Heart left ventricle (tissue), 16 donors: ENCODE data around the gene ARHGAP15. TPM values are rescaled to one million over a fixed set of nuclear protein-coding genes. Genes with fewer than 3 reads are reported as not detected.

Source experiments
- ATAC-seq, 4 donors: fragments of 200-7000 bp; cut with Tn5 transposase; one replicate each; pipeline ENCODE4 v1.9.1; 2020 to 2022; ENCODE audit warnings: moderate library complexity in 4 of 4, mild to moderate bottlenecking in 3 of 4, moderate number of reproducible peaks in 1 of 4
- DNase-seq, 5 donors: peaks; one replicate each; pipeline ENCODE4 v3.0.0-alpha.2; 2020
- H3K27ac ChIP-seq, 12 donors: fragments of 200-600 bp; sonication (generic) in 4 of 12; one replicate each; pipeline versions ENCODE4 v1.5.0 to v1.8.0; 2016 to 2022; ENCODE audit warnings: mild to moderate bottlenecking in 2 of 12
- H3K27me3 ChIP-seq, 9 donors: fragments of 200-600 bp; sonication (generic) in 2 of 9; one replicate each; pipeline versions ENCODE4 v1.5.1 to v1.8.0; 2016 to 2022; ENCODE audit warnings: mild to moderate bottlenecking in 3 of 9
- H3K36me3 ChIP-seq, 9 donors: fragments of 200-600 bp; sonication (generic) in 2 of 9; one replicate each; pipeline versions ENCODE4 v1.5.0 to v1.8.0; 2018 to 2022; ENCODE audit warnings: mild to moderate bottlenecking in 2 of 9
- H3K4me1 ChIP-seq, 12 donors: fragments of 200-600 bp; sonication (generic) in 4 of 12; one replicate each; pipeline versions ENCODE4 v1.5.0 to v1.8.0; 2016 to 2022; ENCODE audit warnings: mild to moderate bottlenecking in 3 of 12
- H3K4me3 ChIP-seq, 12 donors: fragments of 200-600 bp; sonication (generic) in 4 of 12; one replicate each; pipeline versions ENCODE4 v1.5.0 to v1.8.0; 2017 to 2022; ENCODE audit warnings: mild to moderate bottlenecking in 9 of 12, moderate library complexity in 4 of 12
- H3K9me3 ChIP-seq, 12 donors: fragments of 200-600 bp; sonication (generic) in 4 of 12; one replicate each; pipeline versions ENCODE4 v1.5.0 to v1.8.0; 2016 to 2022; ENCODE audit warnings: mild to moderate bottlenecking in 1 of 12
- POLR2A ChIP-seq, 2 donors: fragments of 450-650 bp; IDR thresholded peaks; one replicate each; pipeline ENCODE4 v1.6.1; 2017; ENCODE audit warnings: antibody characterized with exemption in 2 of 2, mild to moderate bottlenecking in 2 of 2, moderate library complexity in 2 of 2
- WGBS, 4 donors: extraction: QIAGEN DNeasy Blood & Tissue Kit in 2 of 4; methylation state at CpG; one replicate each; pipeline versions ENCODE4 v1.1.5 to v1.1.7; 2013 to 2018; 5-methylcytosine and 5-hydroxymethylcytosine counted together
- intact Hi-C, 10 donors: fragments of 100-400 bp; cut with DNase I; formaldehyde crosslinking; loops; one replicate each; pipeline versions ENCODE4 v1.11.1 to v1.14.2; 2022
- polyA plus RNA-seq, 2 donors: library from polyadenylated mRNA; stranded (reverse); fragments of 200-250 nt; gene quantifications; one replicate each; pipeline ENCODE4 v1.2.3, GENCODE V29; 2013
- total RNA-seq, 9 donors: library from RNA; depleted of rRNA in 2 of 9; stranded (reverse); fragments of >200 nt in 2 of 9; fragmentation: NEBNext Ultra II Directional in 3 of 9; extraction: Animal tissue kit (Norgen Biotek cat#: 25700) in 3 of 9; gene quantifications; one replicate each; pipeline versions ENCODE4 v1.1.0 to v1.2.4, GENCODE V29; 2016 to 2023
- TF ChIP-seq, protein P1 (sequence below), 12 donors: fragments of 200-600 bp; sonication (generic) in 4 of 12; IDR thresholded peaks; one replicate each; pipeline versions ENCODE4 v1.5.0 to v1.8.0; 2018 to 2022; ENCODE audit warnings: antibody characterized with exemption in 12 of 12, mild to moderate bottlenecking in 5 of 12
- donor health status: ischemic (EF 13 %, LVEDD 7.1; RV severe dilation, severe dysfunction).
- donor health status: healthy with polysubstance abuse.
- donor health status: DM: no; HTN: yes; CAD: no.
- donor health status: DM: no; HTN: no; CAD: no.
- donor health status: ischemic (EF 25% LVEDD 6.9; RV normal size, moderate dysfunction).
- donor health status: ischemic (EF 25% LVEDD 5.7; RV mildly dilated, moderate dysfunction).
- donor health status: healthy.
- donor health status: DM: yes; HTN: yes; CAD: no.
- donor health status: ischemic (EF 35%, LVEDD 5.7; RV mildly dilated, moderate dysfunction).
- donor health status: nonischemic (EF 11% LVEDD 7.7; RV severe dilation, severe dysfunction).
- donor health status: DM: yes; HTN: yes; CAD: no.
- donor health status: PGD.
- donor health status: ischemic (EF 29% LVEDD 5.4; RV normal size, mild dysfunction).
- donor health status: nonischemic (EF 23%, LVEDD 6.1; RV moderate dilation, normal function).

Gene ARHGAP15
- total and polyA plus RNA-seq, 11 donors: 1.3 to 8.7 (median 3.3) TPM

DNA sequence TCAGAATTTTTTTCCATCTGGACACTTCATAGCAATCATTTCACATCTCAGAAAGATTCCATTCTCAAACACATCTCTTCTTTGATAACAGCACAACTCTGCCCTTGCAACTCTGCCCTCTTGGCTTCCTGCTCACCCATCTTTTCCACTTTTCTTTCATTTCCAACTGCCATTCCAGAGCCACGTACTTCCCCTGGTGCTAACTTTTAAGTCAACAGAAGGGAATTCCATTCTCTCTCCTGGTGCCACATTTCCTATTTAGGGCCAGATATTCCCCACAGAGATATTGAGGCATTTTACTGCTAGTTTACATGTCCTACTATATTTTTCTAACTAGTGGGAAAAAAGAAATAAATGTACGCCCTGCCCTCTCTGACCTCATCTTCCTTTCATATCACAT is 590.2 kb downstream of the ARHGAP15 start:
- no peaks in the 10 kb centered on the region for H3K27me3 ChIP-seq
- ATAC-seq: no peak
- H3K27ac ChIP-seq: no peak overlapping the region
- no peaks in the 10 kb centered on the region for H3K9me3 ChIP-seq
- TF ChIP-seq, protein P1, sequence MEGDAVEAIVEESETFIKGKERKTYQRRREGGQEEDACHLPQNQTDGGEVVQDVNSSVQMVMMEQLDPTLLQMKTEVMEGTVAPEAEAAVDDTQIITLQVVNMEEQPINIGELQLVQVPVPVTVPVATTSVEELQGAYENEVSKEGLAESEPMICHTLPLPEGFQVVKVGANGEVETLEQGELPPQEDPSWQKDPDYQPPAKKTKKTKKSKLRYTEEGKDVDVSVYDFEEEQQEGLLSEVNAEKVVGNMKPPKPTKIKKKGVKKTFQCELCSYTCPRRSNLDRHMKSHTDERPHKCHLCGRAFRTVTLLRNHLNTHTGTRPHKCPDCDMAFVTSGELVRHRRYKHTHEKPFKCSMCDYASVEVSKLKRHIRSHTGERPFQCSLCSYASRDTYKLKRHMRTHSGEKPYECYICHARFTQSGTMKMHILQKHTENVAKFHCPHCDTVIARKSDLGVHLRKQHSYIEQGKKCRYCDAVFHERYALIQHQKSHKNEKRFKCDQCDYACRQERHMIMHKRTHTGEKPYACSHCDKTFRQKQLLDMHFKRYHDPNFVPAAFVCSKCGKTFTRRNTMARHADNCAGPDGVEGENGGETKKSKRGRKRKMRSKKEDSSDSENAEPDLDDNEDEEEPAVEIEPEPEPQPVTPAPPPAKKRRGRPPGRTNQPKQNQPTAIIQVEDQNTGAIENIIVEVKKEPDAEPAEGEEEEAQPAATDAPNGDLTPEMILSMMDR (IDR thresholded peaks at IDR 0.05): no peak
- TF ChIP-seq POLR2A (IDR thresholded peaks at IDR 0.05): no peak
- intact Hi-C loops: loop anchor here in 1 of 10 donors (10.0 kb wide), 1 partner anchor 285 kb away; no protein-coding TSS in a partner anchor
- H3K4me3 ChIP-seq: no peak overlapping the region
- H3K36me3 ChIP-seq: no peaks in the 10 kb centered on the region
- 63 to 75% (median 70%) methylated on average over 2 of the region's 2 CpGs for WGBS, 4 donors
- no peak for DNase-seq
- peaks cover 0 to 10% (median 3%) of the 10 kb centered on the region in 12 donors for H3K4me1 ChIP-seq

DNA sequence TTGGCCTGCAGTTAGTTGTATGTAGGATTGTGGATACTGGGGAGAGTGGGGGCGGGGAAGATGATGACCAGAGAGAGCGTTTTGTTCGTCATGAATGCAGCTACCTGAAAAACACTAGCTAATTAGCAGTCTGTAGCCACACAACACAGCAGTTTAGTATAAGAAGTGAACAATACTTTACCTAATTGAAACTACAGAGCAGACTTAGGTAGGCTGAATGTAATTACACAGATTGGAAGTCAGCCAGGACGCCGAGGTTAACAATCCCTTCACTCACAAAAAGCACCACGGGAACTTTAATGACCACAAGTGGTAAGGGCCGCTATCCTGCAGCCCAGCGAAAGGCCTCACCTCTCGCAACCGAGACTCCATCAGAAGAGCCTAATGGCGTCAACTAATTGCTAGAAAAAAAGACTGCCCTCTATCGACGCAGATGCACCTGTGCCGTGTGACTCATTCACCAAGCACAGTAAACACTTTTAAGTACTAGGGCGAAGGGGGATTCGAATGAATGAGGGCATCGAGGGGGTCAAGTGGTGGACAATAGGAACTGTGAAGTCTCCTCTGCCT is 591.0 kb downstream of the ARHGAP15 start:
- intact Hi-C loops: no loop called here
- ATAC-seq (no peak), DNase-seq (no peak)
- Histone ChIP-seq H3K27ac (no peak overlapping the region), H3K4me1 (peaks cover 0 to 10% (median 3%) of the 10 kb centered on the region in 12 donors), H3K36me3 (no peaks in the 10 kb centered on the region), H3K9me3 (no peaks in the 10 kb centered on the region), H3K27me3 (no peaks in the 10 kb centered on the region), H3K4me3 (no peak overlapping the region)
- WGBS, 4 donors: 85 to 93% (median 87%) methylated on average over 17 of the region's 17 CpGs
- no peak for TF ChIP-seq POLR2A (IDR thresholded peaks at IDR 0.05)
- TF ChIP-seq, protein P1 (IDR thresholded peaks at IDR 0.05): no peak

DNA sequence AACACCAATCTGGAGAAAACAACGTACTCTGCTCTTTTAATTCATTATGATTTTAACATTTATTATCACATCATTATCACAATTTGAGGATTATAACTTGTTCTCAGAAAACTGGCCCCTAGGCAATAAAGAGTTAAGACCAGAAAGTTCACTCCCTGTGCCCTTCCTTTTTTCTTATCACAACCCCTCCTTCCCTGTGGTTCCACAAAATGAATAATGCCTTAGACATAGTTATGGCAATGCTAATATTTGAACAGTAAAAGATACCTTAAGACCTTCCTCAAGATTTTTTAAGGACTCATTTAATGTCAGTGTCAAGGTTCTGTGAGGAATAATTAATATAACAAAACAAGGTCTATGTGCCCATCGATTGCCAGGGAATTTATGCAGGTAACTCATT is 596.2 kb downstream of the ARHGAP15 start:
- Histone ChIP-seq H3K36me3 (no peaks in the 10 kb centered on the region), H3K4me3 (no peak overlapping the region), H3K4me1 (peaks cover 0 to 7% (median 0%) of the 10 kb centered on the region in 12 donors), H3K27me3 (no peaks in the 10 kb centered on the region), H3K9me3 (no peaks in the 10 kb centered on the region), H3K27ac (no peak overlapping the region)
- TF ChIP-seq POLR2A (IDR thresholded peaks at IDR 0.05): no peak
- TF ChIP-seq, protein P1 (IDR thresholded peaks at IDR 0.05): no peak
- intact Hi-C loops: no loop called here
- WGBS, 4 donors: 86 to 95% (median 90%) methylated on average over 2 of the region's 2 CpGs
- DNase-seq (no peak), ATAC-seq (no peak)

DNA sequence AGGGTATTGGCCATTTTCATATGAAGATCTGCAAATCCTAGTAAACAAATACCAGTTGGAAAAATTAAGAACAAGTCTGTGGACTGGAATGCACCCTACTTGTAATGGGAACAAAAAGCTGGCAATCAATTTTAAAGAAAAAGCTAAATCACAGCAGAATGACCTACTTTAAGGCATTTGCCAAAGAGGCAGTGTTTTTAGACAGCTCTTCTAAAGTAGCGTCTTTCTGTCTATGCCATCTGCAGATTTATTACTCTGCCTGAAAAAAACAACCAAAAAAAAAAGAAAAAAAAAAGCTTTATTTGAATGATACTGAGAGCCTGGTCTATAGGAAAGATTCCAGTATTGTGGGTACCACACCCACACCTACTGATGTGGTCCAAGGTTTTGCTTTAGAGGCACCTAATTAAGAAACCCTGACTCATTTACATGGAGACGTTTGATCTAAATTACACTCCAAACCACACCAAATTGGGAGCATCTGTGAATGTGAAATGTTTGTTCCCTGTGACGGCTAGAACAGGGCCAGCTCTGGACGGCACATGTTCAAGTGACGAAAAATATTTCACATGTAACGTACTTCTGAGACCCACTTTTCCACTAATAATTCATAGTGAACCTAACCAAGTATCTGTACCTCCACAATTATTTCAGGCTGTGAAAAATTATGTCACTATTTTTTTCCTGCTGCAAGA is 597.1 kb downstream of the ARHGAP15 start:
- no peaks in the 10 kb centered on the region for H3K9me3 ChIP-seq
- no peak overlapping the region for H3K4me3 ChIP-seq
- H3K4me1 ChIP-seq: peaks cover 0 to 16% (median 0%) of the 10 kb centered on the region in 12 donors
- H3K27me3 ChIP-seq: no peaks in the 10 kb centered on the region
- no peak overlapping the region for H3K27ac ChIP-seq
- H3K36me3 ChIP-seq: no peaks in the 10 kb centered on the region
- intact Hi-C loops: no loop called here
- WGBS, 4 donors: 80 to 90% (median 88%) methylated on average over 6 of the region's 6 CpGs
- ATAC-seq: no peak
- TF ChIP-seq POLR2A (IDR thresholded peaks at IDR 0.05): no peak
- TF ChIP-seq, protein P1 (IDR thresholded peaks at IDR 0.05): no peak
- DNase-seq: no peak
